Measurements from ENCODE around the gene ZNF687. TPM values are rescaled to one million over a fixed set of nuclear protein-coding genes. Genes with fewer than 3 reads are reported as not detected.

ZNF687 gene
- total RNA-seq, 1 donor from 2014 or later = 27.0 TPM

- intact Hi-C loops (cut with micrococcal nuclease) = loop anchor here (1.0 to 5.0 kb wide), 12 partner anchors 27 to 719 kb away; partner anchors contain the start of genes CGN, MRPL9, PI4KB and PSMD4
Measured at GRCh38 chr1:151281225-151281968, 702 bp upstream of the ZNF687 start.

GRCh38 chr1:151282883-151283725, 1.0 kb downstream of the ZNF687 start:
- intact Hi-C loops (cut with micrococcal nuclease) = loop anchor here (1.0 to 5.0 kb wide), 13 partner anchors 18 to 721 kb away; partner anchors contain the start of genes ARNT, CGN, PIP5K1A and PRUNE1

- intact Hi-C loops (cut with micrococcal nuclease) = loop anchor here (5.0 kb wide), 3 partner anchors 228 to 722 kb away; partner anchors contain the start of genes CGN and SNX27
Measured at GRCh38 chr1:151284013-151284577, 2.0 kb downstream of the ZNF687 start.

- intact Hi-C loops (cut with micrococcal nuclease) = no loop called here
Measured at GRCh38 chr1:151286619-151287340, 4.7 kb downstream of the ZNF687 start.

- intact Hi-C loops (cut with micrococcal nuclease) = no loop called here
Measured at GRCh38 chr1:151287341-151287699, 5.2 kb downstream of the ZNF687 start.

- intact Hi-C loops (cut with micrococcal nuclease) = no loop called here
Measured at GRCh38 chr1:151287767-151288500, 5.8 kb downstream of the ZNF687 start.

GRCh38 chr1:151288502-151288901, 6.4 kb downstream of the ZNF687 start:
- intact Hi-C loops (cut with micrococcal nuclease) = no loop called here

- intact Hi-C loops (cut with micrococcal nuclease) = no loop called here
Measured at GRCh38 chr1:151289080-151289935, 7.2 kb downstream of the ZNF687 start.

GRCh38 chr1:151289991-151290708, 8.1 kb downstream of the ZNF687 start:
- intact Hi-C loops (cut with micrococcal nuclease) = no loop called here

- intact Hi-C loops (cut with micrococcal nuclease) = no loop called here
Measured at GRCh38 chr1:151290709-151291303, 8.7 kb downstream of the ZNF687 start.

- intact Hi-C loops (cut with micrococcal nuclease) = no loop called here
Measured at GRCh38 chr1:151292207-151293030, 10.3 kb downstream of the ZNF687 start.

- intact Hi-C loops (cut with micrococcal nuclease) = no loop called here
Measured at GRCh38 chr1:151293093-151293492, 11.0 kb downstream of the ZNF687 start.

GRCh38 chr1:151294742-151295462, 12.8 kb downstream of the ZNF687 start:
- intact Hi-C loops (cut with micrococcal nuclease) = no loop called here

GRCh38 chr1:151309811-151310323, 27.8 kb downstream of the ZNF687 start:
- intact Hi-C loops (cut with micrococcal nuclease) = no loop called here

- intact Hi-C loops (cut with micrococcal nuclease) = loop anchor here (1.0 kb wide), 1 partner anchor 16 kb away; the partner anchor contains the start of gene PI4KB
Measured at GRCh38 chr1:151311011-151311410, 28.9 kb downstream of the ZNF687 start.

- intact Hi-C loops (cut with micrococcal nuclease) = loop anchor here (1.0 kb wide), 1 partner anchor 16 kb away; the partner anchor contains the start of gene PI4KB
Measured at GRCh38 chr1:151311589-151312331, 29.7 kb downstream of the ZNF687 start.
